Measurements from ENCODE around the gene CCBE1. TPM values are rescaled to one million over a fixed set of nuclear protein-coding genes. Genes with fewer than 3 reads are reported as not detected.

CCBE1 gene
- total and polyA plus RNA-seq, 2 of the 4 experiments (the other 2 are of a cell fraction): 64.8 to 148 TPM

- Histone ChIP-seq H2BK5ac (ENCODE audit: low read depth, low read length, poor library complexity, severe bottlenecking) (peak overlapping the region; percentile 95), H4K20me1 (ENCODE audit: insufficient read depth, low read length) (no peaks in the 10 kb centered on the region), H4K8ac (ENCODE audit: low read depth in 2 of 2, low read length in 2 of 2) (peak overlapping the region; percentile 86 to 91), H2BK120ac (ENCODE audit: low read depth, low read length) (peak overlapping the region; percentile 99), H3K9ac (ENCODE audit: low read depth, low read length) (no peak overlapping the region), H3K56ac (ENCODE audit: extremely low read depth, insufficient read depth, low read length) (peak overlapping the region; percentile 50), H2AFZ (replicated peaks; ENCODE audit: low read length, poor library complexity) (peak overlapping the region; percentile 34), H4K5ac (ENCODE audit: low read depth, low read length) (peak overlapping the region; percentile 35; the same call in 1 of the 2 replicates), H4K91ac (ENCODE audit: insufficient read depth, low read depth, low read length) (peak overlapping the region; percentile 97), H3K27ac (ENCODE audit: insufficient read depth, low read length) (peak overlapping the region; percentile 35), H3K79me1 (ENCODE audit: low read depth in 1 of 2, low read length in 2 of 2) (peaks cover 0 to 12% of the 10 kb centered on the region in 2 experiments; a peak in 2 of 4 replicates), H2BK15ac (ENCODE audit: low read depth, low read length) (peak overlapping the region; percentile 93), H3K36me3 (ENCODE audit: control insufficient read depth, insufficient read depth, low read length) (no peaks in the 10 kb centered on the region), H3K4me1 (ENCODE audit: control insufficient read depth, insufficient read depth, low read length) (peaks cover 37% of the 10 kb centered on the region), H3K4me3 (ENCODE audit: insufficient read depth, low read depth, low read length) (no peak overlapping the region), H2AK9ac (replicated peaks; ENCODE audit: low read depth, low read length, poor library complexity) (peak overlapping the region; percentile 38), H3K14ac (replicated peaks; ENCODE audit: low read depth, low read length) (peak overlapping the region; percentile 95), H3K27me3 (ENCODE audit: control insufficient read depth, insufficient read depth, low read length) (no peaks in the 10 kb centered on the region), H3K4ac (ENCODE audit: low read depth, low read length) (peak overlapping the region; percentile 99), H3K23ac (ENCODE audit: low read depth, low read length) (peak overlapping the region; percentile 97), H2AK5ac (ENCODE audit: low read depth, low read length) (peak overlapping the region; percentile 100), H3K18ac (ENCODE audit: low read depth, low read length) (peak overlapping the region; percentile 79; the same call in 1 of the 2 replicates), H3K9me3 (ENCODE audit: control insufficient read depth, insufficient read depth, low read length) (no peaks in the 10 kb centered on the region), H3K9me1 (ENCODE audit: insufficient read depth, low read length) (peaks cover 29% of the 10 kb centered on the region), H3K4me2 (ENCODE audit: low read depth, low read length) (no peak overlapping the region), H2BK20ac (ENCODE audit: low read depth, low read length) (peak overlapping the region; percentile 100)
- no TSS peak for BruUV-seq (replicated peaks)
- dilution Hi-C loops (cut with HindIII; ENCODE audit: low sequenced_read_pairs, unreplicated experiment) (no loop called here), intact Hi-C loops (cut with micrococcal nuclease) (loop anchor here (1.0 to 5.0 kb wide), 2 partner anchors 27 to 181 kb away; partner anchors contain the start of gene PMAIP1), in situ Hi-C loops (cut with MboI; ENCODE audit: low sequenced_read_pairs) (no loop called here)
- DNase-seq (peak; percentile 95), ATAC-seq (ENCODE audit: low read depth) (peak; percentile 61)
- peak; percentile 47; the same call in 1 of the 2 replicates for TF ChIP-seq CEBPB (IDR thresholded peaks at IDR 0.05; ENCODE audit: low read depth, low read length)
- no peak for TF ChIP-seq USF2 (IDR thresholded peaks at IDR 0.05; ENCODE audit: low read depth, low read length)
- peak; percentile 31; the same call in 1 of the 2 replicates for TF ChIP-seq RAD21 (IDR thresholded peaks at IDR 0.05; ENCODE audit: low read length)
- TF ChIP-seq CTCF (conservative IDR thresholded peaks at IDR 0.05; ENCODE audit: low read depth, low read length): 0 out of 2 replicates have a peak, but pooled peaks have one; percentile 16
- TF ChIP-seq RCOR1 (IDR thresholded peaks at IDR 0.05; ENCODE audit: insufficient replicate concordance, low read length): peak; percentile 64
- TF ChIP-seq FOS (IDR thresholded peaks at IDR 0.05; ENCODE audit: low read depth, low read length): peak; percentile 47; the same call in 1 of the 2 replicates
- 0 out of 2 replicates have a peak, but pooled peaks have one; percentile 46 for TF ChIP-seq NFE2L2 (IDR thresholded peaks at IDR 0.05; ENCODE audit: low read depth, low read length)
- TF ChIP-seq POLR2A (IDR thresholded peaks at IDR 0.05; ENCODE audit: low read depth, low read length): no peak
- ChIA-PET POLR2A (ENCODE audit: unreplicated experiment) (no interaction called here), CTCF (no interaction called here)
- no CpG with 5 or more reads among the region's 2 CpGs for WGBS, 2 experiments (ENCODE audit: extremely low coverage in 2 of 2, insufficient read length in 1 of 2)
Observed at GRCh38 chr18:59715966-59716369, 18.7 kb upstream of the CCBE1 start.

All from IMR-90 (cell line).